ENCODE measurements around the gene FAM210B. TPM values are rescaled to one million over a fixed set of nuclear protein-coding genes. Genes with fewer than 3 reads are reported as not detected.

Gene FAM210B
- total and polyA plus RNA-seq, 2 experiments from 2014 or later, result 15.4 to 16.2 TPM

DNA sequence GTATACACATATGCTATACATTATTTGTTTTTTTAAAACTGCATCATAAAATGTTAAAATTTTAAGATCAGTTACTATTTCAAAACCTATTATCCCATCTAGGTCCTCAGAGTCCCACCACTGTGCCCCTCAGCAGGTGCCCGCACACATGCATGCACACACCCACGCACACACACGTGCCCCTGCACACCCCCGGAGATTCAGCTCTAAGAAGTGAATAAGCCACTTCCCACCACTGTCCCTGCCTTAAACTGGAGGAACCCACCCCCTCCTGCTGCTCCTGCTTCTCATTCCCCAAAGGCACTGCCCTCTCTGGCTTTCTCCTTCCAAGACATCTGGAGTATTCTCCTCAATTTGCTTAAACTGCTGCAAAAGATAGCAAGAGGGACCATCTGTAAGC is 5.4 kb upstream of the FAM210B start (continued):
- TF ChIP-seq, protein P1, sequence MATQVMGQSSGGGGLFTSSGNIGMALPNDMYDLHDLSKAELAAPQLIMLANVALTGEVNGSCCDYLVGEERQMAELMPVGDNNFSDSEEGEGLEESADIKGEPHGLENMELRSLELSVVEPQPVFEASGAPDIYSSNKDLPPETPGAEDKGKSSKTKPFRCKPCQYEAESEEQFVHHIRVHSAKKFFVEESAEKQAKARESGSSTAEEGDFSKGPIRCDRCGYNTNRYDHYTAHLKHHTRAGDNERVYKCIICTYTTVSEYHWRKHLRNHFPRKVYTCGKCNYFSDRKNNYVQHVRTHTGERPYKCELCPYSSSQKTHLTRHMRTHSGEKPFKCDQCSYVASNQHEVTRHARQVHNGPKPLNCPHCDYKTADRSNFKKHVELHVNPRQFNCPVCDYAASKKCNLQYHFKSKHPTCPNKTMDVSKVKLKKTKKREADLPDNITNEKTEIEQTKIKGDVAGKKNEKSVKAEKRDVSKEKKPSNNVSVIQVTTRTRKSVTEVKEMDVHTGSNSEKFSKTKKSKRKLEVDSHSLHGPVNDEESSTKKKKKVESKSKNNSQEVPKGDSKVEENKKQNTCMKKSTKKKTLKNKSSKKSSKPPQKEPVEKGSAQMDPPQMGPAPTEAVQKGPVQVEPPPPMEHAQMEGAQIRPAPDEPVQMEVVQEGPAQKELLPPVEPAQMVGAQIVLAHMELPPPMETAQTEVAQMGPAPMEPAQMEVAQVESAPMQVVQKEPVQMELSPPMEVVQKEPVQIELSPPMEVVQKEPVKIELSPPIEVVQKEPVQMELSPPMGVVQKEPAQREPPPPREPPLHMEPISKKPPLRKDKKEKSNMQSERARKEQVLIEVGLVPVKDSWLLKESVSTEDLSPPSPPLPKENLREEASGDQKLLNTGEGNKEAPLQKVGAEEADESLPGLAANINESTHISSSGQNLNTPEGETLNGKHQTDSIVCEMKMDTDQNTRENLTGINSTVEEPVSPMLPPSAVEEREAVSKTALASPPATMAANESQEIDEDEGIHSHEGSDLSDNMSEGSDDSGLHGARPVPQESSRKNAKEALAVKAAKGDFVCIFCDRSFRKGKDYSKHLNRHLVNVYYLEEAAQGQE (IDR thresholded peaks at IDR 0.05; ENCODE audit: unreplicated experiment), result no peak

DNA sequence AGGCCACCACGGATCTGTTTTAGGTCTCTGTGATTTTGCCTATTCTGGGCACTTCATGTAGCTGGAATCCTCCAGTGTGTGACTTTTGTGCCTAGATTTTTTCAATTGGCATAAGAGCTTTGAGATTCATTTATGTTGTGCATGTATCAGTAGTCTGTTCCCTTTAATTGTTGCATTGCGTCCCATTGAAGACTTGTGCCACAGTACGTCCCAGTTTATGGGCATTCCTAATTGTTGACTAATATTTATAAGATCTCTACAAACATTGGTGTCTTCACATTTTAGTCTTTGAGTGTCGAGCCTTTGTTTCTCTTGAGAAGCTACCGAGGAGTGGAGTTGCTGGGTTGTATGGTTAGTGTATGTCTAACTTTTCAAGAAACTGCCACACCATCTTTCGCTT is 704 bp upstream of the FAM210B start:
- Histone ChIP-seq H3K4me2 (peak overlapping the region; percentile 72), H3K4me3 (peak overlapping the region; percentile 46), H3K9me2 (ENCODE audit: insufficient read depth) (no peaks in the 10 kb centered on the region), H4K20me1 (replicated peaks; ENCODE audit: insufficient read depth) (no peaks in the 10 kb centered on the region), H3K27me3 (ENCODE audit: insufficient read depth) (no peaks in the 10 kb centered on the region), H3K79me2 (replicated peaks; ENCODE audit: insufficient read depth) (no peaks in the 10 kb centered on the region), H3K36me3 (ENCODE audit: insufficient read depth) (no peaks in the 10 kb centered on the region), H3K27ac (ENCODE audit: low read depth) (no peak overlapping the region), H3F3A (replicated peaks; ENCODE audit: low read depth) (no peaks in the 10 kb centered on the region), H3K4me1 (ENCODE audit: insufficient read depth) (peaks cover 14% of the 10 kb centered on the region), H2AFZ (peak overlapping the region; percentile 87; the same call in 1 of the 2 replicates)
- H3K4me3 Mint-ChIP-seq, result peak overlapping the region; percentile 65
- ATAC-seq, result no peak
- no peaks in the 10 kb centered on the region; the same call in 2 of the 3 replicates for H3K9me3 Mint-ChIP-seq
- H3K4me1 Mint-ChIP-seq, result peaks cover 11% of the 10 kb centered on the region
- no peak overlapping the region for H3K27ac Mint-ChIP-seq
- H3K27me3 Mint-ChIP-seq (ENCODE audit: insufficient read depth, low read depth, poor library complexity), result peaks cover 14% of the 10 kb centered on the region
- TF ChIP-seq STAT1 (IDR thresholded peaks at IDR 0.05; ENCODE audit: unreplicated experiment) (no peak), ZNF331 (CRISPR knock-in tag; IDR thresholded peaks at IDR 0.05; ENCODE audit: low read depth) (no peak)
- TF ChIP-seq, protein P2, sequence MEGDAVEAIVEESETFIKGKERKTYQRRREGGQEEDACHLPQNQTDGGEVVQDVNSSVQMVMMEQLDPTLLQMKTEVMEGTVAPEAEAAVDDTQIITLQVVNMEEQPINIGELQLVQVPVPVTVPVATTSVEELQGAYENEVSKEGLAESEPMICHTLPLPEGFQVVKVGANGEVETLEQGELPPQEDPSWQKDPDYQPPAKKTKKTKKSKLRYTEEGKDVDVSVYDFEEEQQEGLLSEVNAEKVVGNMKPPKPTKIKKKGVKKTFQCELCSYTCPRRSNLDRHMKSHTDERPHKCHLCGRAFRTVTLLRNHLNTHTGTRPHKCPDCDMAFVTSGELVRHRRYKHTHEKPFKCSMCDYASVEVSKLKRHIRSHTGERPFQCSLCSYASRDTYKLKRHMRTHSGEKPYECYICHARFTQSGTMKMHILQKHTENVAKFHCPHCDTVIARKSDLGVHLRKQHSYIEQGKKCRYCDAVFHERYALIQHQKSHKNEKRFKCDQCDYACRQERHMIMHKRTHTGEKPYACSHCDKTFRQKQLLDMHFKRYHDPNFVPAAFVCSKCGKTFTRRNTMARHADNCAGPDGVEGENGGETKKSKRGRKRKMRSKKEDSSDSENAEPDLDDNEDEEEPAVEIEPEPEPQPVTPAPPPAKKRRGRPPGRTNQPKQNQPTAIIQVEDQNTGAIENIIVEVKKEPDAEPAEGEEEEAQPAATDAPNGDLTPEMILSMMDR (conservative IDR thresholded peaks at IDR 0.05; ENCODE audit: low read depth in 2 of 2), result no peak
- TF ChIP-seq, protein P1 (IDR thresholded peaks at IDR 0.05; ENCODE audit: unreplicated experiment), result no peak
- TF ChIP-seq, protein P3, sequence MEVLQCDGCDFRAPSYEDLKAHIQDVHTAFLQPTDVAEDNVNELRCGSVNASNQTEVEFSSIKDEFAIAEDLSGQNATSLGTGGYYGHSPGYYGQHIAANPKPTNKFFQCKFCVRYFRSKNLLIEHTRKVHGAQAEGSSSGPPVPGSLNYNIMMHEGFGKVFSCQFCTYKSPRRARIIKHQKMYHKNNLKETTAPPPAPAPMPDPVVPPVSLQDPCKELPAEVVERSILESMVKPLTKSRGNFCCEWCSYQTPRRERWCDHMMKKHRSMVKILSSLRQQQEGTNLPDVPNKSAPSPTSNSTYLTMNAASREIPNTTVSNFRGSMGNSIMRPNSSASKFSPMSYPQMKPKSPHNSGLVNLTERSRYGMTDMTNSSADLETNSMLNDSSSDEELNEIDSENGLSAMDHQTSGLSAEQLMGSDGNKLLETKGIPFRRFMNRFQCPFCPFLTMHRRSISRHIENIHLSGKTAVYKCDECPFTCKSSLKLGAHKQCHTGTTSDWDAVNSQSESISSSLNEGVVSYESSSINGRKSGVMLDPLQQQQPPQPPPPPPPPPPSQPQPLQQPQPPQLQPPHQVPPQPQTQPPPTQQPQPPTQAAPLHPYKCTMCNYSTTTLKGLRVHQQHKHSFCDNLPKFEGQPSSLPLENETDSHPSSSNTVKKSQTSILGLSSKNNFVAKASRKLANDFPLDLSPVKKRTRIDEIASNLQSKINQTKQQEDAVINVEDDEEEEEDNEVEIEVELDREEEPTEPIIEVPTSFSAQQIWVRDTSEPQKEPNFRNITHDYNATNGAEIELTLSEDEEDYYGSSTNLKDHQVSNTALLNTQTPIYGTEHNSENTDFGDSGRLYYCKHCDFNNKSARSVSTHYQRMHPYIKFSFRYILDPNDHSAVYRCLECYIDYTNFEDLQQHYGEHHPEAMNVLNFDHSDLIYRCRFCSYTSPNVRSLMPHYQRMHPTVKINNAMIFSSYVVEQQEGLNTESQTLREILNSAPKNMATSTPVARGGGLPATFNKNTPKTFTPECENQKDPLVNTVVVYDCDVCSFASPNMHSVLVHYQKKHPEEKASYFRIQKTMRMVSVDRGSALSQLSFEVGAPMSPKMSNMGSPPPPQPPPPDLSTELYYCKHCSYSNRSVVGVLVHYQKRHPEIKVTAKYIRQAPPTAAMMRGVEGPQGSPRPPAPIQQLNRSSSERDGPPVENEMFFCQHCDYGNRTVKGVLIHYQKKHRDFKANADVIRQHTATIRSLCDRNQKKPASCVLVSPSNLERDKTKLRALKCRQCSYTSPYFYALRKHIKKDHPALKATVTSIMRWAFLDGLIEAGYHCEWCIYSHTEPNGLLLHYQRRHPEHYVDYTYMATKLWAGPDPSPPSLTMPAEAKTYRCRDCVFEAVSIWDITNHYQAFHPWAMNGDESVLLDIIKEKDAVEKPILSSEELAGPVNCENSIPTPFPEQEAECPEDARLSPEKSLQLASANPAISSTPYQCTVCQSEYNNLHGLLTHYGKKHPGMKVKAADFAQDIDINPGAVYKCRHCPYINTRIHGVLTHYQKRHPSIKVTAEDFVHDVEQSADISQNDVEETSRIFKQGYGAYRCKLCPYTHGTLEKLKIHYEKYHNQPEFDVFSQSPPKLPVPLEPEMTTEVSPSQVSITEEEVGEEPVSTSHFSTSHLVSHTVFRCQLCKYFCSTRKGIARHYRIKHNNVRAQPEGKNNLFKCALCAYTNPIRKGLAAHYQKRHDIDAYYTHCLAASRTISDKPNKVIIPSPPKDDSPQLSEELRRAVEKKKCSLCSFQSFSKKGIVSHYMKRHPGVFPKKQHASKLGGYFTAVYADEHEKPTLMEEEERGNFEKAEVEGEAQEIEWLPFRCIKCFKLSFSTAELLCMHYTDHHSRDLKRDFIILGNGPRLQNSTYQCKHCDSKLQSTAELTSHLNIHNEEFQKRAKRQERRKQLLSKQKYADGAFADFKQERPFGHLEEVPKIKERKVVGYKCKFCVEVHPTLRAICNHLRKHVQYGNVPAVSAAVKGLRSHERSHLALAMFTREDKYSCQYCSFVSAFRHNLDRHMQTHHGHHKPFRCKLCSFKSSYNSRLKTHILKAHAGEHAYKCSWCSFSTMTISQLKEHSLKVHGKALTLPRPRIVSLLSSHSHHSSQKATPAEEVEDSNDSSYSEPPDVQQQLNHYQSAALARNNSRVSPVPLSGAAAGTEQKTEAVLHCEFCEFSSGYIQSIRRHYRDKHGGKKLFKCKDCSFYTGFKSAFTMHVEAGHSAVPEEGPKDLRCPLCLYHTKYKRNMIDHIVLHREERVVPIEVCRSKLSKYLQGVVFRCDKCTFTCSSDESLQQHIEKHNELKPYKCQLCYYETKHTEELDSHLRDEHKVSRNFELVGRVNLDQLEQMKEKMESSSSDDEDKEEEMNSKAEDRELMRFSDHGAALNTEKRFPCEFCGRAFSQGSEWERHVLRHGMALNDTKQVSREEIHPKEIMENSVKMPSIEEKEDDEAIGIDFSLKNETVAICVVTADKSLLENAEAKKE (CRISPR knock-in tag; IDR thresholded peaks at IDR 0.05), result no peak
- TF ChIP-seq, protein P4, sequence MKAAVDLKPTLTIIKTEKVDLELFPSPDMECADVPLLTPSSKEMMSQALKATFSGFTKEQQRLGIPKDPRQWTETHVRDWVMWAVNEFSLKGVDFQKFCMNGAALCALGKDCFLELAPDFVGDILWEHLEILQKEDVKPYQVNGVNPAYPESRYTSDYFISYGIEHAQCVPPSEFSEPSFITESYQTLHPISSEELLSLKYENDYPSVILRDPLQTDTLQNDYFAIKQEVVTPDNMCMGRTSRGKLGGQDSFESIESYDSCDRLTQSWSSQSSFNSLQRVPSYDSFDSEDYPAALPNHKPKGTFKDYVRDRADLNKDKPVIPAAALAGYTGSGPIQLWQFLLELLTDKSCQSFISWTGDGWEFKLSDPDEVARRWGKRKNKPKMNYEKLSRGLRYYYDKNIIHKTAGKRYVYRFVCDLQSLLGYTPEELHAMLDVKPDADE (IDR thresholded peaks at IDR 0.05), result no peak
- no peak for DNase-seq (ENCODE audit: low spot score)
- no peaks in the 10 kb centered on the region; the same call in 2 of the 3 replicates for H3K36me3 Mint-ChIP-seq (ENCODE audit: low read depth)
